ENCODE results near the gene GBP6. TPM values are rescaled to one million over a fixed set of nuclear protein-coding genes. Genes with fewer than 3 reads are reported as not detected.
"Not testable (repeated sequence)": the region's sequence is repeated elsewhere in the genome, so short reads cannot be mapped to it uniquely, and the experiment has no call there.

Gene GBP6
- total RNA-seq, 1 experiment from 2014 or later: not detected

GRCh38 chr1:89363196-89363595, 663 bp upstream of the GBP6 start:
- in situ Hi-C loops (cut with HindIII; ENCODE audit: low pct_unique_long_range_greater_than_20kb, low sequenced_read_pairs): no loop called here
- no peak for DNase-seq (ENCODE audit: low read depth)

GRCh38 chr1:89364954-89365550, 1.2 kb downstream of the GBP6 start:
- in situ Hi-C loops (cut with HindIII; ENCODE audit: low pct_unique_long_range_greater_than_20kb, low sequenced_read_pairs): no loop called here

GRCh38 chr1:89367221-89367620, 3.4 kb downstream of the GBP6 start:
- in situ Hi-C loops (cut with HindIII; ENCODE audit: low pct_unique_long_range_greater_than_20kb, low sequenced_read_pairs): no loop called here
- DNase-seq (ENCODE audit: low read depth): no peak

More at GRCh38 chr1:89364954-89365550, 1.2 kb downstream of the GBP6 start:
- DNase-seq (ENCODE audit: low read depth): no peak

- in situ Hi-C loops (cut with HindIII; ENCODE audit: low pct_unique_long_range_greater_than_20kb, low sequenced_read_pairs): no loop called here
- DNase-seq (ENCODE audit: low read depth): no peak
Observed at GRCh38 chr1:89369331-89369730, 5.5 kb downstream of the GBP6 start.

GRCh38 chr1:89373810-89374209, 10.0 kb downstream of the GBP6 start:
- in situ Hi-C loops (cut with HindIII; ENCODE audit: low pct_unique_long_range_greater_than_20kb, low sequenced_read_pairs); DNase-seq (ENCODE audit: low read depth): not testable (repeated sequence)

- in situ Hi-C loops (cut with HindIII; ENCODE audit: low pct_unique_long_range_greater_than_20kb, low sequenced_read_pairs): no loop called here
- DNase-seq (ENCODE audit: low read depth): no peak
Observed at GRCh38 chr1:89378001-89378400, 14.1 kb downstream of the GBP6 start.

- in situ Hi-C loops (cut with HindIII; ENCODE audit: low pct_unique_long_range_greater_than_20kb, low sequenced_read_pairs): no loop called here
- DNase-seq (ENCODE audit: low read depth): no peak
Observed at GRCh38 chr1:89381618-89382017, 17.8 kb downstream of the GBP6 start.

GRCh38 chr1:89382479-89382878, 18.6 kb downstream of the GBP6 start:
- in situ Hi-C loops (cut with HindIII; ENCODE audit: low pct_unique_long_range_greater_than_20kb, low sequenced_read_pairs): no loop called here

GRCh38 chr1:89383185-89383584, 19.3 kb downstream of the GBP6 start:
- in situ Hi-C loops (cut with HindIII; ENCODE audit: low pct_unique_long_range_greater_than_20kb, low sequenced_read_pairs): no loop called here
- DNase-seq (ENCODE audit: low read depth): no peak

More at GRCh38 chr1:89382479-89382878, 18.6 kb downstream of the GBP6 start:
- no peak for DNase-seq (ENCODE audit: low read depth)

GRCh38 chr1:89390707-89391106, 26.8 kb downstream of the GBP6 start:
- in situ Hi-C loops (cut with HindIII; ENCODE audit: low pct_unique_long_range_greater_than_20kb, low sequenced_read_pairs): no loop called here
- DNase-seq (ENCODE audit: low read depth): no peak

- no peak for DNase-seq (ENCODE audit: low read depth)
- in situ Hi-C loops (cut with HindIII; ENCODE audit: low pct_unique_long_range_greater_than_20kb, low sequenced_read_pairs): no loop called here
Observed at GRCh38 chr1:89391686-89392085, 27.8 kb downstream of the GBP6 start.

- DNase-seq (ENCODE audit: low read depth): no peak
- in situ Hi-C loops (cut with HindIII; ENCODE audit: low pct_unique_long_range_greater_than_20kb, low sequenced_read_pairs): no loop called here
Observed at GRCh38 chr1:89394851-89395250, 31.0 kb downstream of the GBP6 start.

GRCh38 chr1:89396902-89397301, 33.0 kb downstream of the GBP6 start:
- in situ Hi-C loops (cut with HindIII; ENCODE audit: low pct_unique_long_range_greater_than_20kb, low sequenced_read_pairs): no loop called here
- no peak for DNase-seq (ENCODE audit: low read depth)

GRCh38 chr1:89405275-89405929, 41.5 kb downstream of the GBP6 start:
- DNase-seq (ENCODE audit: low read depth): no peak
- in situ Hi-C loops (cut with HindIII; ENCODE audit: low pct_unique_long_range_greater_than_20kb, low sequenced_read_pairs): no loop called here

- in situ Hi-C loops (cut with HindIII; ENCODE audit: low pct_unique_long_range_greater_than_20kb, low sequenced_read_pairs): no loop called here
- no peak for DNase-seq (ENCODE audit: low read depth)
Observed at GRCh38 chr1:89407360-89407759, 43.5 kb downstream of the GBP6 start.

- DNase-seq (ENCODE audit: low read depth); in situ Hi-C loops (cut with HindIII; ENCODE audit: low pct_unique_long_range_greater_than_20kb, low sequenced_read_pairs): not testable (repeated sequence)
Observed at GRCh38 chr1:89407768-89408167, 43.9 kb downstream of the GBP6 start.

- no peak for DNase-seq (ENCODE audit: low read depth)
- in situ Hi-C loops (cut with HindIII; ENCODE audit: low pct_unique_long_range_greater_than_20kb, low sequenced_read_pairs): no loop called here
Observed at GRCh38 chr1:89425056-89425455, 61.2 kb downstream of the GBP6 start.

- no peak for DNase-seq (ENCODE audit: low read depth)
- in situ Hi-C loops (cut with HindIII; ENCODE audit: low pct_unique_long_range_greater_than_20kb, low sequenced_read_pairs): no loop called here
Observed at GRCh38 chr1:89429062-89429461, 65.2 kb downstream of the GBP6 start.

- DNase-seq (ENCODE audit: low read depth); in situ Hi-C loops (cut with HindIII; ENCODE audit: low pct_unique_long_range_greater_than_20kb, low sequenced_read_pairs): not testable (repeated sequence)
Observed at GRCh38 chr1:89429681-89430080, 65.8 kb downstream of the GBP6 start.

- DNase-seq (ENCODE audit: low read depth): no peak
- in situ Hi-C loops (cut with HindIII; ENCODE audit: low pct_unique_long_range_greater_than_20kb, low sequenced_read_pairs): no loop called here
Observed at GRCh38 chr1:89433421-89433820, 69.6 kb downstream of the GBP6 start.

All from Caki2 (cell line).